ENCODE measurements around the gene GSTA4. TPM values are rescaled to one million over a fixed set of nuclear protein-coding genes. Genes with fewer than 3 reads are reported as not detected.

Gene GSTA4
- total RNA-seq, 1 donor from 2014 or later = 35.8 TPM

Other genes starting within 250 kb of the GSTA4 start
- gene GSTA2, start 231.8 kb downstream of the GSTA4 start, total RNA-seq = not detected in 2 replicates
- gene GSTA1, start 191.5 kb downstream of the GSTA4 start, total RNA-seq = not detected in 2 replicates
- gene GSTA5, start 154.5 kb downstream of the GSTA4 start, total RNA-seq = not detected in 2 replicates
- gene GSTA3, start 85.6 kb downstream of the GSTA4 start, total RNA-seq = not detected in 2 replicates
- gene CILK1, start 66.5 kb upstream of the GSTA4 start, total RNA-seq = 11.7 and 12.5 TPM in 2 replicates
- gene FBXO9, start 70.1 kb upstream of the GSTA4 start, total RNA-seq = 67.3 and 73.2 TPM in 2 replicates
- gene GCM1, start 153.6 kb upstream of the GSTA4 start, total RNA-seq = 0.15 TPM in 1 of 2 replicates, not detected in the other